HepG2 (cell line): ENCODE data around the gene ANKRD10. TPM values are rescaled to one million over a fixed set of nuclear protein-coding genes. Genes with fewer than 3 reads are reported as not detected.

Experiments
- ADNP ChIP-seq: sonication (generic); formaldehyde crosslinking; IDR thresholded peaks from 2 replicates; pipeline ENCODE4 v1.4.0; 2020; ENCODE audit warnings: missing genetic modification reagents
- CENPT ChIP-seq: sonication (generic); formaldehyde crosslinking; IDR thresholded peaks from 2 replicates; pipeline ENCODE4 v1.8.0; 2022; ENCODE audit warnings: low read depth, mild to moderate bottlenecking, moderate library complexity, missing genetic modification reagents
- IRF2 ChIP-seq: IDR thresholded peaks from 2 replicates; pipeline ENCODE4 v1.6.1; 2018; ENCODE audit warnings: missing genetic modification reagents, missing compliant biosample characterization
- KLF11 ChIP-seq: IDR thresholded peaks from 2 replicates; pipeline ENCODE4 v1.6.1; 2016; ENCODE audit warnings: missing compliant biosample characterization
- TFAP4 ChIP-seq: sonication (generic); IDR thresholded peaks from 2 replicates; pipeline ENCODE4 v1.6.1; 2016; ENCODE audit warnings: low read depth, borderline replicate concordance
- ZBTB20 ChIP-seq: sonication (generic); formaldehyde crosslinking; IDR thresholded peaks from 2 replicates; pipeline ENCODE4 v1.8.1; 2023; ENCODE audit warnings: missing genetic modification reagents, low read depth, mild to moderate bottlenecking, borderline replicate concordance
- ZBTB7A ChIP-seq: sonication (generic); formaldehyde crosslinking; IDR thresholded peaks from 2 replicates; pipeline ENCODE4 v1.8.0; 2022; ENCODE audit warnings: mild to moderate bottlenecking, missing genetic modification reagents
- ZKSCAN8 ChIP-seq: IDR thresholded peaks from 2 replicates; pipeline ENCODE4 v1.6.1; 2016; ENCODE audit warnings: borderline replicate concordance, missing genetic modification reagents, missing compliant biosample characterization
- ZNF329 ChIP-seq: sonication (generic); formaldehyde crosslinking; IDR thresholded peaks from 2 replicates; pipeline ENCODE4 v1.9.0; 2021; ENCODE audit warnings: low read depth, mild to moderate bottlenecking, missing genetic modification reagents
- ZNF543 ChIP-seq: sonication (generic); formaldehyde crosslinking; IDR thresholded peaks from 2 replicates; pipeline ENCODE4 v1.4.0; 2020; ENCODE audit warnings: mild to moderate bottlenecking, missing genetic modification reagents
- ZNF563 ChIP-seq: sonication (generic); formaldehyde crosslinking; IDR thresholded peaks from 2 replicates; pipeline ENCODE4 v1.8.0; 2022; ENCODE audit warnings: mild to moderate bottlenecking, moderate library complexity, missing genetic modification reagents
- ZNF816 ChIP-seq: sonication (generic); formaldehyde crosslinking; IDR thresholded peaks from 2 replicates; pipeline ENCODE4 v1.8.0; 2022; ENCODE audit warnings: missing genetic modification reagents, mild to moderate bottlenecking, borderline replicate concordance
- polyA plus RNA-seq, 8 experiments: library from polyadenylated mRNA; depleted of rRNA in 3 of 8; stranded (reverse) in 7 of 8; unstranded in 1 of 8; fragments of >200 nt; fragmentation: Illumina TruSeq in 4 of 8; extraction: Trizol in 4 of 8; gene quantifications; 2 replicates each; pipeline versions ENCODE4 v1.2.1 to v1.2.3, GENCODE V29; 2011 to 2016; ENCODE audit warnings: low read depth in 4 of 8, missing spikeins in 1 of 8, mixed read lengths in 1 of 8; ENCODE audit not compliant: insufficient read depth in 1 of 8
- total RNA-seq, 5 experiments: library from RNA; depleted of rRNA; stranded (reverse); fragments of >200 nt; fragmentation: Illumina TruSeq; extraction: Trizol; gene quantifications; 2 replicates each; pipeline ENCODE4 v1.2.3, GENCODE V29; 2016; ENCODE audit warnings: low read depth in 1 of 5
- TF ChIP-seq, protein P1 (sequence below): sonication (generic); formaldehyde crosslinking; IDR thresholded peaks from 2 replicates; pipeline ENCODE4 v1.4.0; 2020; ENCODE audit warnings: mild to moderate bottlenecking, missing genetic modification reagents, borderline replicate concordance
- TF ChIP-seq, protein P2 (sequence below): IDR thresholded peaks from 2 replicates; pipeline ENCODE4 v1.6.1; 2016; ENCODE audit warnings: missing biosample characterization, missing genetic modification reagents, low read depth
- TF ChIP-seq, protein P3 (sequence below): sonication (generic); formaldehyde crosslinking; IDR thresholded peaks from 2 replicates; pipeline ENCODE4 v1.8.1; 2022; ENCODE audit warnings: low read depth, mild to moderate bottlenecking, missing genetic modification reagents
- TF ChIP-seq, protein P4 (sequence below): sonication (generic); formaldehyde crosslinking; IDR thresholded peaks from 2 replicates; pipeline ENCODE4 v1.4.0; 2020; ENCODE audit warnings: low read depth, mild to moderate bottlenecking, missing genetic modification reagents

ANKRD10 gene
- total and polyA plus RNA-seq, 2 of the 13 experiments (the other 11 are each of a cell fraction or from before 2014, with no cell fraction given): 108 to 115 TPM

DNA sequence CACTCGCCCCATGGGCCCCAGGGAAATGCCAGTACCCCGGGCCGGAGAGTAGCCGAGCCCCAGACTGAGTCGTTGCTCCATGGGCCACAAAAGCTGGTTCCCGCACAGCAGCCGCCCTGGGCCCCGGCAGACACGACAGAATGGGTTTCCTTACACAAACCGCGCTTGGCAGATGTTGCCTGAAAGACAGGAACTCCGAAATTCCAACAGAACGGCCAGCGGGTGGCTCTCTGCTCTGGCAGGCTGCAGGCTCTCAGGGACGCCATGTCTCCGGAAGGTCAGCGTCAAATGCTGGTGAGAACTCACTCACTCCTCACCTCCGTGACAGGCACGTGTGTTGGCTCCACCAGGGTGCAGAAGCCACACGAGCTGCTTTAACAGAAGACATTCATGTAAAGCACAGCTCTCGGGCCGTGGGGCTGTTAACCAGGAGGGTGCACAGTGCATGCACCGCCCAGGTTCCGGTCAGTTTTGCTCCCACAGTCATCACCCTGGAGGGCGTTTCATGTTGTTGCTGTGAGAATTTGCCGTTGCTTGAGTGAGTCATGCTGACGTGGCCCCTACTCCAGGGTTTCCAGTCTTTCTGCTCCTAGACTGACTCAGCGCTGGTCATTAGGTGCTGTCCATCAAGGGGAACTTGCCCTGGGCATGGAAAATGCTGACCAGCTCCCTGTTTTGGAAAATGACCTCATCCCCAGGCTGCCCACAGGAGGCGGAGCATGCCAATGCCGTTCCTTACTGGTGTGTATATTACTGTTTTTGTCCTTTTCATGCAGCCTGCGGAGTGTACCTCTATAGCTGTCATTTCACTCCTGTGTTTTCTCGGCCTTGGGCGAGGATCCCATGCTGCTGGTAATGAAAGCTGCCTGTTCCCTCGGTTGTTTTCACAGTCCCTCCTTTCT is 44.8 kb downstream of the ANKRD10 start (continued):
- no peak for TF ChIP-seq KLF11 (CRISPR knock-in tag)
- peak; percentile 84; the same call in 1 of the 2 replicates for TF ChIP-seq ZNF563 (CRISPR knock-in tag)
- no peak for TF ChIP-seq ZNF329 (CRISPR knock-in tag)
- TF ChIP-seq ADNP (CRISPR knock-in tag): no peak
- no peak for TF ChIP-seq TFAP4
- no peak; the same call in 1 of the 2 replicates for TF ChIP-seq ZNF543 (CRISPR knock-in tag)
- TF ChIP-seq ZKSCAN8: no peak
- TF ChIP-seq, protein P1, sequence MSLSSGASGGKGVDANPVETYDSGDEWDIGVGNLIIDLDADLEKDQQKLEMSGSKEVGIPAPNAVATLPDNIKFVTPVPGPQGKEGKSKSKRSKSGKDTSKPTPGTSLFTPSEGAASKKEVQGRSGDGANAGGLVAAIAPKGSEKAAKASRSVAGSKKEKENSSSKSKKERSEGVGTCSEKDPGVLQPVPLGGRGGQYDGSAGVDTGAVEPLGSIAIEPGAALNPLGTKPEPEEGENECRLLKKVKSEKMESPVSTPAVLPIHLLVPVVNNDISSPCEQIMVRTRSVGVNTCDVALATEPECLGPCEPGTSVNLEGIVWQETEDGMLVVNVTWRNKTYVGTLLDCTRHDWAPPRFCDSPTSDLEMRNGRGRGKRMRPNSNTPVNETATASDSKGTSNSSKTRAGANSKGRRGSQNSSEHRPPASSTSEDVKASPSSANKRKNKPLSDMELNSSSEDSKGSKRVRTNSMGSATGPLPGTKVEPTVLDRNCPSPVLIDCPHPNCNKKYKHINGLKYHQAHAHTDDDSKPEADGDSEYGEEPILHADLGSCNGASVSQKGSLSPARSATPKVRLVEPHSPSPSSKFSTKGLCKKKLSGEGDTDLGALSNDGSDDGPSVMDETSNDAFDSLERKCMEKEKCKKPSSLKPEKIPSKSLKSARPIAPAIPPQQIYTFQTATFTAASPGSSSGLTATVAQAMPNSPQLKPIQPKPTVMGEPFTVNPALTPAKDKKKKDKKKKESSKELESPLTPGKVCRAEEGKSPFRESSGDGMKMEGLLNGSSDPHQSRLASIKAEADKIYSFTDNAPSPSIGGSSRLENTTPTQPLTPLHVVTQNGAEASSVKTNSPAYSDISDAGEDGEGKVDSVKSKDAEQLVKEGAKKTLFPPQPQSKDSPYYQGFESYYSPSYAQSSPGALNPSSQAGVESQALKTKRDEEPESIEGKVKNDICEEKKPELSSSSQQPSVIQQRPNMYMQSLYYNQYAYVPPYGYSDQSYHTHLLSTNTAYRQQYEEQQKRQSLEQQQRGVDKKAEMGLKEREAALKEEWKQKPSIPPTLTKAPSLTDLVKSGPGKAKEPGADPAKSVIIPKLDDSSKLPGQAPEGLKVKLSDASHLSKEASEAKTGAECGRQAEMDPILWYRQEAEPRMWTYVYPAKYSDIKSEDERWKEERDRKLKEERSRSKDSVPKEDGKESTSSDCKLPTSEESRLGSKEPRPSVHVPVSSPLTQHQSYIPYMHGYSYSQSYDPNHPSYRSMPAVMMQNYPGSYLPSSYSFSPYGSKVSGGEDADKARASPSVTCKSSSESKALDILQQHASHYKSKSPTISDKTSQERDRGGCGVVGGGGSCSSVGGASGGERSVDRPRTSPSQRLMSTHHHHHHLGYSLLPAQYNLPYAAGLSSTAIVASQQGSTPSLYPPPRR (CRISPR knock-in tag): 0 out of 2 replicates have a peak, but pooled peaks have one; percentile 34
- TF ChIP-seq, protein P2, sequence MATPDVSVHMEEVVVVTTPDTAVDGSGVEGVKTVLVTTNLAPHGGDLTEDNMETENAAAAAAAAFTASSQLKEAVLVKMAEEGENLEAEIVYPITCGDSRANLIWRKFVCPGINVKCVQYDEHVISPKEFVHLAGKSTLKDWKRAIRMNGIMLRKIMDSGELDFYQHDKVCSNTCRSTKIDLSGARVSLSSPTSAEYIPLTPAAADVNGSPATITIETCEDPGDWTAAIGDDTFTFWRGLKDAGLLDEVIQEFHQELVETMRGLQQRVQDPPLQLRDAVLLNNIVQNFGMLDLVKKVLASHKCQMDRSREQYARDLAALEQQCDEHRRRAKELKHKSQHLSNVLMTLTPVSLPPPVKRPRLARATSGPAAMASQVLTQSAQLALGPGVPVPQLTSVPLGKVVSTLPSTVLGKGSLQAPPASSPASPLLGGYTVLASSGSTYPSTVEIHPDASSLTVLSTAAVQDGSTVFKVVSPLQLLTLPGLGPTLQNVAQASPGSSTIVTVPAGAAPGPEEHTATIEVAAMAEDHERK (CRISPR knock-in tag): no peak
- 0 out of 2 replicates have a peak, but pooled peaks have one; percentile 58 for TF ChIP-seq CENPT (CRISPR knock-in tag)
- TF ChIP-seq ZBTB7A (CRISPR knock-in tag): peak; percentile 35; the same call in 1 of the 2 replicates
- TF ChIP-seq ZNF816 (CRISPR knock-in tag): peak; percentile 75; the same call in 1 of the 2 replicates
- TF ChIP-seq IRF2 (CRISPR knock-in tag): peak; percentile 37; the same call in 1 of the 2 replicates
- 0 out of 2 replicates have a peak, but pooled peaks have one; percentile 18 for TF ChIP-seq ZBTB20
- TF ChIP-seq, protein P3, sequence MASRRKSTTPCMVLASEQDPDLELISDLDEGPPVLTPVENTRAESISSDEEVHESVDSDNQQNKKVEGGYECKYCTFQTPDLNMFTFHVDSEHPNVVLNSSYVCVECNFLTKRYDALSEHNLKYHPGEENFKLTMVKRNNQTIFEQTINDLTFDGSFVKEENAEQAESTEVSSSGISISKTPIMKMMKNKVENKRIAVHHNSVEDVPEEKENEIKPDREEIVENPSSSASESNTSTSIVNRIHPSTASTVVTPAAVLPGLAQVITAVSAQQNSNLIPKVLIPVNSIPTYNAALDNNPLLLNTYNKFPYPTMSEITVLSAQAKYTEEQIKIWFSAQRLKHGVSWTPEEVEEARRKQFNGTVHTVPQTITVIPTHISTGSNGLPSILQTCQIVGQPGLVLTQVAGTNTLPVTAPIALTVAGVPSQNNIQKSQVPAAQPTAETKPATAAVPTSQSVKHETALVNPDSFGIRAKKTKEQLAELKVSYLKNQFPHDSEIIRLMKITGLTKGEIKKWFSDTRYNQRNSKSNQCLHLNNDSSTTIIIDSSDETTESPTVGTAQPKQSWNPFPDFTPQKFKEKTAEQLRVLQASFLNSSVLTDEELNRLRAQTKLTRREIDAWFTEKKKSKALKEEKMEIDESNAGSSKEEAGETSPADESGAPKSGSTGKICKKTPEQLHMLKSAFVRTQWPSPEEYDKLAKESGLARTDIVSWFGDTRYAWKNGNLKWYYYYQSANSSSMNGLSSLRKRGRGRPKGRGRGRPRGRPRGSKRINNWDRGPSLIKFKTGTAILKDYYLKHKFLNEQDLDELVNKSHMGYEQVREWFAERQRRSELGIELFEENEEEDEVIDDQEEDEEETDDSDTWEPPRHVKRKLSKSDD (CRISPR knock-in tag): 0 out of 2 replicates have a peak, but pooled peaks have one; percentile 70
- TF ChIP-seq, protein P4, sequence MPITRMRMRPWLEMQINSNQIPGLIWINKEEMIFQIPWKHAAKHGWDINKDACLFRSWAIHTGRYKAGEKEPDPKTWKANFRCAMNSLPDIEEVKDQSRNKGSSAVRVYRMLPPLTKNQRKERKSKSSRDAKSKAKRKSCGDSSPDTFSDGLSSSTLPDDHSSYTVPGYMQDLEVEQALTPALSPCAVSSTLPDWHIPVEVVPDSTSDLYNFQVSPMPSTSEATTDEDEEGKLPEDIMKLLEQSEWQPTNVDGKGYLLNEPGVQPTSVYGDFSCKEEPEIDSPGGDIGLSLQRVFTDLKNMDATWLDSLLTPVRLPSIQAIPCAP (CRISPR knock-in tag): peak; percentile 66; the same call in 1 of the 2 replicates
